Measurements from ENCODE around the gene MYH10.

- TF ChIP-seq EP300 (conservative IDR thresholded peaks at IDR 0.05; ENCODE audit: poor library complexity, severe bottlenecking) = no peak
- TF ChIP-seq EZH2 (IDR thresholded peaks at IDR 0.05; ENCODE audit: borderline replicate concordance, insufficient read depth, low read length, poor library complexity, severe bottlenecking) = no peak
- no peak for TF ChIP-seq CTCF (IDR thresholded peaks at IDR 0.05; ENCODE audit: poor library complexity, severe bottlenecking)
- no peak for TF ChIP-seq TAF1 (IDR thresholded peaks at IDR 0.05; ENCODE audit: low read depth)
- no peak for TF ChIP-seq POLR2AphosphoS5 (IDR thresholded peaks at IDR 0.05)
- no peak for TF ChIP-seq RAD21 (conservative IDR thresholded peaks at IDR 0.05)
Observed at GRCh38 chr17:8459107-8459506, 171.4 kb downstream of the MYH10 start.

All from neural cell (in vitro differentiated cells).